Activated naive CD4-positive, alpha-beta T cell treated with anti-CD3 and anti-CD28 coated beads for 36 hours (primary cell): ENCODE measurements around the gene APOBEC2. TPM values are rescaled to one million over a fixed set of nuclear protein-coding genes. Genes with fewer than 3 reads are reported as not detected.

Experiments
- CTCF ChIA-PET: fragments of 350-600 bp; sonication (Branson Sonifier 250); formaldehyde crosslinking; loops from one replicate; lab custom pipeline; 2021; ENCODE audit warnings: antibody characterized with exemption; lab: Charles Lee
- DNase-seq: peaks from one replicate; pipeline ENCODE4 v3.0.0-alpha.2; 2020
- H3K27ac Mint-ChIP-seq: one replicate; pipeline ENCODE4 v1.8.0; 2021; ENCODE audit warnings: mild to moderate bottlenecking, mixed read lengths
- H3K27me3 Mint-ChIP-seq: one replicate; pipeline ENCODE4 v1.8.0; 2021; ENCODE audit warnings: low read depth, mixed read lengths
- H3K36me3 Mint-ChIP-seq: one replicate; pipeline ENCODE4 v1.8.0; 2021; ENCODE audit warnings: low read depth, mixed read lengths
- H3K4me1 Mint-ChIP-seq: one replicate; pipeline ENCODE4 v1.8.0; 2021; ENCODE audit warnings: low read depth, mixed read lengths
- H3K4me3 Mint-ChIP-seq: one replicate; pipeline ENCODE4 v1.8.0; 2021; ENCODE audit warnings: mild to moderate bottlenecking, moderate library complexity, mixed read lengths
- H3K9me3 Mint-ChIP-seq: one replicate; pipeline ENCODE4 v1.8.0; 2021; ENCODE audit warnings: mixed read lengths
- intact Hi-C: fragments of 100-400 bp; cut with micrococcal nuclease; formaldehyde crosslinking; loops from one replicate; pipeline ENCODE4 v1.15.1; 2023
- total RNA-seq, 2 experiments: library from RNA; stranded (reverse); gene quantifications; one replicate each; pipeline ENCODE4 v1.2.3, GENCODE V29; 2021

APOBEC2 gene
- total RNA-seq, 2 experiments from 2014 or later = not detected

DNA sequence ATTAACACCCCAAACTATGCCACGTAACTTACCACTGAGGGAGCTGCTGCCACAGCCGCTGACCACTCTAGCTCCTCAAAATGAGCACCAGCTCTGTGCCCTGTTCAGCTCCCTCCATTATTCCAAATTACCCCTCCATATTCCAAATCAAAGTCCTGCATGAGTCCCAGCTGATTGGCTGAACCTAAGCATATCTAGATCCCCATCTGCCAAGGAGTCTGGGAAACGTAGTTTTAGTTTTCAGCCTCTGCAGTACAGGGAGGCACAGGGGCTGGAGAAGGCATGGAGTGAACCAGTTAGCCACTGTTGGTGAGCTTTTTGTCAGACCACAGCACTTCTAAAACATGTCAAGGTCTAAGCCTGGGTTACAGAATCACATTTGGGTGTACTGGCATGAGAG, 29.9 kb upstream of the APOBEC2 start:
- Mint-ChIP-seq H3K9me3 (no peaks in the 10 kb centered on the region), H3K4me1 (peaks cover 10% of the 10 kb centered on the region), H3K36me3 (no peaks in the 10 kb centered on the region), H3K27ac (no peak overlapping the region), H3K4me3 (no peak overlapping the region), H3K27me3 (no peaks in the 10 kb centered on the region)
- CTCF ChIA-PET = interaction anchor here (2.1 kb wide), 1 partner anchor 45 kb away, joined by 7 read pairs; no protein-coding TSS in a partner anchor
- intact Hi-C loops = no loop called here
- no peak for DNase-seq

DNA sequence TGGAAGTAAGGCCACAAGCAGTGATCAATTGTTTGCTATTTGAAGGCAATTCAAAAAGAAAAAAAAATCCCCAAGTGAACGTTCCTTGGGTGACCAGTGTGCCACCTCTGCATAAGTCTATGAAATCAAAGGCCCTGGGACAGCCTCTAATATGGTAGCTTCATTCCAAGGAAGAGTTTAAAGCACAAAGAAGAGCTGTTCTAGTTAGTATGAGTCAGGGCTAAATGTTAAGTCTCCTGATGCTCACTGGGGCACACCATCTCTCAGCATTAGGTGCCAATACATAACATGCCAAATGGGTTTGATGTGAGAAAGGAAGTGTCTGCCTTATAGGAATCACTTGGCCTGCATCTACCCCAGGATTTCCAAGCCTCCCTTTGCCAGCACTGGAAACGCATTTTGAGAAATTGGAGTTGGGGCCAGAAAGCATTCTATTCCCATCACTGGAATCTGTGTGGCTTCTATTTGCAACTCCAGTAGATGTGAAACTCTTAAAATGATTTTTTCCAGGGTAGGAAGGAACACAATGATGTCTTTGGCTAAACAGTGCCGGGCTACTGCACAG, 27.0 kb upstream of the APOBEC2 start:
- Mint-ChIP-seq H3K4me3 (no peak overlapping the region), H3K4me1 (peaks cover 17% of the 10 kb centered on the region), H3K27ac (no peak overlapping the region), H3K36me3 (no peaks in the 10 kb centered on the region), H3K9me3 (no peaks in the 10 kb centered on the region), H3K27me3 (no peaks in the 10 kb centered on the region)
- DNase-seq = no peak
- intact Hi-C loops = loop anchor here (2.0 to 5.0 kb wide), 2 partner anchors 697 to 1044 kb away; no protein-coding TSS in a partner anchor
- CTCF ChIA-PET = interaction anchor here (1.3 to 2.4 kb wide), 2 partner anchors 12 to 18 kb away, joined by 3 to 37 read pairs; partner anchors contain the start of gene UNC5CL

DNA sequence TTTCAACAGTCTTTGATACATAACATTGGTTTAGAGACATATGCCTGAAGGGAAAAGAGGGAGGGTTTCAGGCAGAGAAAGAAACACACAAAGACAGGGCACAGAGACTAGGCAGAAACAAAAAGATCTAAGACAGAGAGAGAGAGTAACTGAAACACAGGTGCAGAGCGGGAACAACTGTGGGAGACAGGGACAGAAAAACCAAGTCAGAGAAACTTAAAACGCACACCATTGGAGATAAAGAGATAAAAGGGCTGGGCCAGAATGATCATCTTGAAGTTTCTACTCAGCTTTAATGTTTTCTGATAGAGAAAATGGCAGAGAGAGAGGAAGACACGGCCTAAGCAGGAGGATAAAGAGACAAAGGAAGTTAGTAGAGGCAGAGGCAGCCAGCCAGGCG, 25.8 kb upstream of the APOBEC2 start:
- H3K36me3 Mint-ChIP-seq = no peaks in the 10 kb centered on the region
- H3K27me3 Mint-ChIP-seq = no peaks in the 10 kb centered on the region
- intact Hi-C loops = loop anchor here (1.0 to 5.0 kb wide), 3 partner anchors 21 to 1045 kb away; no protein-coding TSS in a partner anchor
- no peak for DNase-seq
- peaks cover 17% of the 10 kb centered on the region for H3K4me1 Mint-ChIP-seq
- H3K4me3 Mint-ChIP-seq = peak overlapping the region; percentile 80
- CTCF ChIA-PET = interaction anchor here (1.0 to 3.1 kb wide), 15 partner anchors 8 to 155 kb away, joined by 3 to 37 read pairs (median 7); partner anchors contain the start of gene UNC5CL
- no peaks in the 10 kb centered on the region for H3K9me3 Mint-ChIP-seq
- peak overlapping the region; percentile 25 for H3K27ac Mint-ChIP-seq

DNA sequence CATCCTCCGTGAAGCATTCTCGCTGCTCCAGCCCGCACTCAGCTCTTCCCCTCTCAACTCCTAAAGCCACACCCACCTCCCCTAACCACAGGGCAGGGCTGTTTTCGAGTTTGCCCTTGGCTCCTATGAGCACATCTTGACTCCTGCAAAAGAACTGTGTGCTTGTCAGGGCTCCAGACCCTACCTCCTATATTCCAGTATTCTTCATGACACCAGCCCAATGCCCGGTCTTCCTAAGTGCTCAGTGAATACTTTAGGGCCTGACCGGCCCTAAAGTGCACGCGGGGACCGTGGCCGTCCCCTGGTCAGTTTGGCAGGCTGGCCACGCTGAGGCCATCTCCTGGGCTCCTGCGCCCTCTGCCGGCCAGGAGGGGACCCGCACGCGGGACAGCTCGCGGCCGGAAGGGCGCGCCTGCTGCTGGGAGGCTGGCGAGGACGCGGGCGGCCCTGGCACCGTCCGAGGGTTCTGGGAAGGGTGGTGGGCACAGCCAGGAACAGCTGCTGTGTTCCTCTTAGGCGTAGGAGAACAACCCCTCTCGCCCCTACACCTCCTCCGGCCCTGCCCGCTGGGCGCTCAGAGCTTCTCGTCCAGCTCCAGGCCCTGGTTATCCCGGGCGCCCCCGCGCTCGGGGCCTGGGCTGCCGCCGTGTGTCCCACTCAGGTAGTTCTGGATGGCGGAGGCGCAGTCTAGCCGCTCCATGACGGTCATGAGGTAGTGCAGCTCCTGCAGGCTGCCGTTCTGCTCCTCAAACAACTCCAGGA, 25.0 kb upstream of the APOBEC2 start:
- H3K36me3 Mint-ChIP-seq = no peaks in the 10 kb centered on the region
- no peaks in the 10 kb centered on the region for H3K27me3 Mint-ChIP-seq
- CTCF ChIA-PET = interaction anchor here (0.6 to 3.1 kb wide), 32 partner anchors 9 to 696 kb away, joined by 3 to 37 read pairs (median 4); partner anchors contain the start of genes NFYA, OARD1, TSPO2 and UNC5CL
- DNase-seq = peak; percentile 79
- peak overlapping the region; percentile 62 for H3K27ac Mint-ChIP-seq
- H3K9me3 Mint-ChIP-seq = no peaks in the 10 kb centered on the region
- intact Hi-C loops = loop anchor here (1.0 to 5.0 kb wide), 5 partner anchors 22 to 1046 kb away; partner anchors contain the start of genes NFYA and OARD1
- H3K4me1 Mint-ChIP-seq = peaks cover 17% of the 10 kb centered on the region
- H3K4me3 Mint-ChIP-seq = peak overlapping the region; percentile 80

DNA sequence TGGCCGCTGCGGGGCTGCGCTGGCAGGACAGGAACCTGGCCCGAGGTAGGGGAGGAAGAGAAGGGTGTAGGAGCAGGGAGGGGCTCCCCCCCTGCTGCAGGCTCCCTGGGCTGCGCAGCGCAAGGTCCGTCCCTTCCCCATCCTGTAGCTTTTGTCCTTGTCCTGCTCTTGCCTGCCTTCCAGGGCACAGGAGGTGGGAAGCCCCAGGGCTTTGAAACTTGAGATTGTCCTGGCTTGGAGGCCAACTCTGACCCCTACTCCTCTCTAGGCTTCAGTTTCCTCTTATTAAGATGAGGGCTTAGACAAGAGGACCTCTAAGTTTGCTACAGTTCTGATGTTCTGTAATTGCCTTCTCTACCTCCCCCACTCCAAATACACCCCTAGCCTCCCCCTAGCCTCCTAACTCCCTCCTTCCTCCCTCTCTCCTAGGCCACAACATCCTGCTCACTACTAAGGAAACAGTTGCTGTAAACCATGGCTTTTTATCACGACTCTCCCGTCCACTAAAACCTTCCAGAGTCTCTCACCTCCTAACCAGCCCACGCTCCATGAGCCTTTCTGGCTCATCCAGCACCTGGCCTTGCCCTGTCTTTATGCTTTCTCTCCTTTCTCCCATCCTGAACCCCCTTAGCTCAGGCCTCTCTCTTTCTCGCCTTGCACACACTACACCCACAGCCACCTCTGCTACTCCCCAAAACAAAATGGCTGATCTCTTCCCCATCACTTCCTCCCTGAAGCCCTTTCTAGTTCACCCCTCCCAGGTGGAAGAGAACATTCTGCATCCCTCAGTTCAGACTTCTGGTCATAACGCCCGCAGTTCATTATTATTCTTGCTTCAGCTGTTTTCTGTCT, 24.2 kb upstream of the APOBEC2 start:
- H3K27me3 Mint-ChIP-seq = no peaks in the 10 kb centered on the region
- no peaks in the 10 kb centered on the region for H3K9me3 Mint-ChIP-seq
- CTCF ChIA-PET = interaction anchor here (0.6 to 3.1 kb wide), 30 partner anchors 9 to 697 kb away, joined by 3 to 37 read pairs (median 4); partner anchors contain the start of genes NFYA, OARD1, TSPO2 and UNC5CL
- peaks cover 17% of the 10 kb centered on the region for H3K4me1 Mint-ChIP-seq
- no peak for DNase-seq
- peak overlapping the region; percentile 62 for H3K27ac Mint-ChIP-seq
- intact Hi-C loops = loop anchor here (2.0 to 5.0 kb wide), 3 partner anchors 44 to 1046 kb away; partner anchors contain the start of genes NFYA and OARD1
- no peaks in the 10 kb centered on the region for H3K36me3 Mint-ChIP-seq
- peak overlapping the region; percentile 80 for H3K4me3 Mint-ChIP-seq

DNA sequence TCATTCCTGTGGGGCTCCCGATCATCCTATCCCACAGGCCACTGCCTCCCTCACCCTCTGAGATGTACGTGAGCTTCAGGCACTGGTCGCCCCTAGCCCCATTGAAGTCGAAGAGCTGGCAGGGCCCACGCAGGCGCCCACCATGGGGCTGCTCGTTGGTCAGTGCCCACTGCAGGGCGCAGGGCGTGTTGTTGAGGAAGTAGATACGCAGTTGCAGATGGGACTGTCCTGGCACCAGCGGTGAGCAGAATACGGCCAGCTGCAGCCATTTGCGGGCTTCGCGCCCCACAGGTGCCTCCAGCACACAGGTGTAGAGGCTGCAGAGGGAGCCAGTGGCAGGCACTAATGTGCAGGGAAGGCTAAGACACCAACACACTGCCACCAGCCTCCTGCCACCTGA, 20.2 kb upstream of the APOBEC2 start:
- peaks cover 8% of the 10 kb centered on the region for H3K4me1 Mint-ChIP-seq
- H3K4me3 Mint-ChIP-seq = no peak overlapping the region
- no peak overlapping the region for H3K27ac Mint-ChIP-seq
- H3K27me3 Mint-ChIP-seq = no peaks in the 10 kb centered on the region
- intact Hi-C loops = no loop called here
- no peaks in the 10 kb centered on the region for H3K9me3 Mint-ChIP-seq
- no peak for DNase-seq
- H3K36me3 Mint-ChIP-seq = no peaks in the 10 kb centered on the region
- CTCF ChIA-PET = interaction anchor here (0.6 to 2.2 kb wide), 2 partner anchors 12 to 35 kb away, joined by 3 to 4 read pairs; no protein-coding TSS in a partner anchor

DNA sequence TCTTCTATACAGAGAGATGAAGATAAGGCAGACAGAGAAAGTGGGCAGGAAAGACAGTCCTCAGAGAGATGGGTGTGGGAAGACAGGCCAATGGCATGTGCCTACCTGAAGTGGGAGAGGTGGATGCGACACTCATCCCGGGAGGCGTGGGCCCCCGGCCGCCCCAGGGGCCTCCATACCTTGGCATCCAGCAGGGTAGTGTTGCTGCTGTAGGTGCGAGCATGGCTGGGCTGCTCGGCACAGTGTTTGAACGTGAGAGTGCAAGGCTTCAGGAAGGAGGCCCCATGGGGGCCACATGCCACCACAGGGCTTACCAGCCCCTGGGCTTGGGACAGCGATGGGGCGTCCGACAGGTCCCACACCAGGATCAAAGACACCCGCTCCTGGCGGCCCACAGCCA, 19.2 kb upstream of the APOBEC2 start:
- H3K27ac Mint-ChIP-seq = no peak overlapping the region
- CTCF ChIA-PET = interaction anchor here (0.8 kb wide), 1 partner anchor 34 kb away, joined by 3 read pairs; no protein-coding TSS in a partner anchor

DNA sequence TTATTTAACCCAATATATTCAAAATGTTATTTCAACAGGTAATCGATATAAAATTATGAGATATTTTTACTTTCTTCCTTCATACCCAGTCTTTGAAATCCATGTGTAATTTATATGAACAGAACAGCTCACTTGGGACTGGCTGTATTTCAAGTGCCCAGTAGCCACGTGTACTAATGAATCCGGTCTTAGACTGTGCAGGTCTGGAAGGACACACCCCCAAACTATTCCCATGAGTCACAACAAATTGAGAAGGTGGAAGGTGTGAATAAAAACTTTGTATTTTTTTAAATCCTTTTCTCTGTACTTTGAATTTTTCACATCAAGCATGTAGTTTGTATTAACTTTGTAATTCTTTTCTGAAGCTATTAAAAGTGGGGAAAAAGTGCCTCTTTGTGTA, 16.8 kb upstream of the APOBEC2 start:
- DNase-seq = no peak
- intact Hi-C loops = no loop called here
- no peak overlapping the region for H3K27ac Mint-ChIP-seq
- no peaks in the 10 kb centered on the region for H3K9me3 Mint-ChIP-seq
- H3K36me3 Mint-ChIP-seq = no peaks in the 10 kb centered on the region
- no peaks in the 10 kb centered on the region for H3K27me3 Mint-ChIP-seq
- H3K4me1 Mint-ChIP-seq = peaks cover 3% of the 10 kb centered on the region
- H3K4me3 Mint-ChIP-seq = no peak overlapping the region
- CTCF ChIA-PET = interaction anchor here (0.6 to 4.9 kb wide), 4 partner anchors 9 to 32 kb away, joined by 3 to 37 read pairs (median 4); no protein-coding TSS in a partner anchor

More for the DNA sequence above, 19.2 kb upstream of the APOBEC2 start:
- peaks cover 5% of the 10 kb centered on the region for H3K4me1 Mint-ChIP-seq
- intact Hi-C loops = no loop called here
- H3K4me3 Mint-ChIP-seq = no peak overlapping the region
- H3K36me3 Mint-ChIP-seq = no peaks in the 10 kb centered on the region
- DNase-seq = no peak
- H3K27me3 Mint-ChIP-seq = no peaks in the 10 kb centered on the region
- no peaks in the 10 kb centered on the region for H3K9me3 Mint-ChIP-seq

DNA sequence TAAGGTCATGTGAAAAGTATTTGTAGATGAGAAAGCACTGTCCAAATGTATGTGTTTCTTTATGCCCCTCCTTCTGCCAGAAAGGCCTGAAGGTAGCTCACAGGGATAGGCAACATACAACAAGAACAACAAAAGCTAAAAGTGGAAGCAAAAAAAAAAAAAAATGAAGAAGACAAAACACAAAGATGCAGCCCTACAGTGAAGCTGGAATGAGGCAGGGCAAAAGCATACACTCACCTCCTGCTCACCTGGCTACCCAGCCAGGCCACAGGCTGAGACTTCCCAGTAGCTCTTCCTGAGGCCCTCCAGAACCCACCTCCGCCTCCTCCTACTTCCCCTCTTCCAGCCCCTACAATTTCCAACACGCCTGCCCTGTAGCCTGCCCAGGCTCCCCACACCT, 16.4 kb upstream of the APOBEC2 start:
- H3K4me1 Mint-ChIP-seq = peaks cover 3% of the 10 kb centered on the region
- no peak overlapping the region for H3K27ac Mint-ChIP-seq
- no peak overlapping the region for H3K4me3 Mint-ChIP-seq
- intact Hi-C loops = no loop called here
- H3K27me3 Mint-ChIP-seq = no peaks in the 10 kb centered on the region
- CTCF ChIA-PET = interaction anchor here (0.6 to 4.9 kb wide), 5 partner anchors 9 to 32 kb away, joined by 3 to 37 read pairs (median 4); no protein-coding TSS in a partner anchor
- no peaks in the 10 kb centered on the region for H3K9me3 Mint-ChIP-seq
- H3K36me3 Mint-ChIP-seq = no peaks in the 10 kb centered on the region
- no peak for DNase-seq

DNA sequence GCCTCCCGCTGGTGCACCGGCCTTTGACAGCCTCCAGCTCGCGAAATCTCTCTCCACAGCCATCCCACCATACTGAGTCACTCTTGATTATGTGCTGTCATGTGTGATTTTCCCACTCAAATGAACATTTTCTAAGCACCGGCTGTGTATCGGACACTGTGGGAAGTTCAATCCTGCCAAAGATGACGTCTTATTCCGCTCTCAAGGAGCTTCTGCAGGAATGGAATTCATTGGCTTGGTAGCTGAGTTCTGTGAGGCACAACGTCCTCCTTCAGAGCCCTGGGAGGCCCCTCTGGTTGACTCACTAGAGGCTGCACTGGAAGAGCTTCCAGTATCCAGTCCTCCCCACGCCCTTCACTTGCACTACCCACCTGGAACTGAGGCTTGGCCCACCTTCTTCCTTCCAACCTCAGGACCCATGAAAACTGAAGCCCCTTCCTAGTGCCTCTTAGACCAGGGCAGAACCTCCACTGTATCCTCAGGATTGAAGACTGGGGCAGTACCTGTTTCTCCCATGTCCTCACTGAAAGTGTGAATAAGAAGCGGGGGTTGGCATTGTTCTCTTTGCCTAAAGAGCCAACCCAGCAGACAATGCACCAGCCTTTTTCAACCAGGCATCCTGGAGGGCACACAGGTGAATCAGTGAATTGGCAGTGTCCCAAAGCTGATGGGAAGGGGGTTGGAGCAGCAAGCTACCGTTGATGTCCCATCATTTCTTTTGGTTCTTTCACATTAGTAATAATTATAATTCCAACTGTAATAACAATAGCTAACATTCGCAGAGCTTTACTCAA, 15.7 kb upstream of the APOBEC2 start:
- intact Hi-C loops = no loop called here
- H3K9me3 Mint-ChIP-seq = no peaks in the 10 kb centered on the region
- H3K36me3 Mint-ChIP-seq = peaks cover 1% of the 10 kb centered on the region
- no peaks in the 10 kb centered on the region for H3K27me3 Mint-ChIP-seq
- CTCF ChIA-PET = interaction anchor here (0.5 to 4.9 kb wide), 6 partner anchors 9 to 328 kb away, joined by 3 to 37 read pairs (median 4); no protein-coding TSS in a partner anchor
- no peak for DNase-seq
- H3K27ac Mint-ChIP-seq = no peak overlapping the region
- H3K4me3 Mint-ChIP-seq = no peak overlapping the region
- H3K4me1 Mint-ChIP-seq = peaks cover 3% of the 10 kb centered on the region

DNA sequence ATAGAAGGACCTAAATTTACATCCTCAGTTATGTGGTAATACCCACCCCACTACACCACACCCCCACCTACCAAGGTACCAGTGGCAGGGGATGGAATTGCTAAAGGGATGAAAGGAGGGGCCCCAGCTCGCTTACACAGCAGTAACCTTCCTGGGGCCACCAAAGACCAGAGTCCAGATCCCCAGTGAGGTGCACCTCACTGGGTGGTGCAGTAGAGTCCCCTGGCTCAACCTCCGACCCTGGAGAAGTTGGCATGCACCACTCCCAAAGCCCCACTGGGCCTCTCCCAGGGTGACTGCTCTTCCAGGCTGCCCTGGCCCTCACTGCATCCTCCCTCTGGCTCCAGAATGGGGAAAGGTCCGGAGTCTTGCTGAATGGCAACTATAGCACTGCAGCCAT, 14.8 kb upstream of the APOBEC2 start:
- H3K27ac Mint-ChIP-seq = no peak overlapping the region
- peaks cover 3% of the 10 kb centered on the region for H3K4me1 Mint-ChIP-seq
- no peaks in the 10 kb centered on the region for H3K27me3 Mint-ChIP-seq
- intact Hi-C loops = no loop called here
- DNase-seq = no peak
- CTCF ChIA-PET = interaction anchor here (1.0 to 4.9 kb wide), 6 partner anchors 8 to 23 kb away, joined by 3 to 37 read pairs (median 6); no protein-coding TSS in a partner anchor
- no peak overlapping the region for H3K4me3 Mint-ChIP-seq
- H3K36me3 Mint-ChIP-seq = peaks cover 1% of the 10 kb centered on the region
- no peaks in the 10 kb centered on the region for H3K9me3 Mint-ChIP-seq
